SJSA1 (cell line): ENCODE measurements around the gene DLG3. TPM values are rescaled to one million over a fixed set of nuclear protein-coding genes. Genes with fewer than 3 reads are reported as not detected.
A peak's percentile ranks its signal among the peaks of the same experiment; 100 is the strongest.

Experiments
- DNase-seq, 2 experiments: peaks; one replicate each; pipeline ENCODE4 v3.0.0-alpha.2; 2015 to 2020; ENCODE audit warnings: low spot score in 2 of 2, low read depth in 1 of 2
- H3K27ac ChIP-seq: fragments of 250-450 bp; sonication (Bioruptor Pico); 2 replicates; pipeline ENCODE4 v1.5.1; 2020; ENCODE audit warnings: mild to moderate bottlenecking, moderate library complexity
- H3K27me3 ChIP-seq: fragments of 250-450 bp; sonication (Bioruptor Pico); replicated peaks from 2 replicates; pipeline ENCODE4 v1.5.1; 2020; ENCODE audit warnings: mild to moderate bottlenecking, moderate library complexity
- H3K36me3 ChIP-seq: fragments of 250-450 bp; sonication (Bioruptor Pico); 2 replicates; pipeline ENCODE4 v1.5.1; 2020; ENCODE audit warnings: mild to moderate bottlenecking
- H3K4me1 ChIP-seq: fragments of 250-450 bp; sonication (Bioruptor Pico); replicated peaks from 2 replicates; pipeline ENCODE4 v1.6.1; 2021; ENCODE audit warnings: mild to moderate bottlenecking
- H3K4me3 ChIP-seq: fragments of 250-450 bp; sonication (Bioruptor Pico); 2 replicates; pipeline ENCODE4 v1.5.1; 2020; ENCODE audit warnings: mild to moderate bottlenecking
- H3K9me3 ChIP-seq: fragments of 250-450 bp; sonication (Bioruptor Pico); replicated peaks from 2 replicates; pipeline ENCODE4 v1.5.1; 2020; ENCODE audit warnings: mild to moderate bottlenecking
- total RNA-seq: library from RNA; depleted of rRNA; stranded (reverse); fragments of >200 nt; shearing (Covaris generic); gene quantifications from 2 replicates; pipeline ENCODE4 v1.2.3, GENCODE V29; 2014

The DLG3 gene
- total RNA-seq, 1 experiment from 2014 or later: 19.4 TPM

- DNase-seq: no peak
- no peaks in the 10 kb centered on the region for H3K9me3 ChIP-seq
- H3K4me3 ChIP-seq: no peak overlapping the region
- peaks cover 8% of the 10 kb centered on the region; the same call in 1 of the 2 replicates for H3K36me3 ChIP-seq
- H3K4me1 ChIP-seq: peaks cover 54% of the 10 kb centered on the region
- no peaks in the 10 kb centered on the region for H3K27me3 ChIP-seq
- peak overlapping the region; percentile 92 for H3K27ac ChIP-seq
Observed at GRCh38 chrX:70476166-70476933, 31.7 kb downstream of the DLG3 start.

GRCh38 chrX:70476934-70477733 lies 32.5 kb downstream of the DLG3 start:
- peak overlapping the region; percentile 4; the same call in 1 of the 2 replicates for H3K4me3 ChIP-seq
- H3K27ac ChIP-seq: peak overlapping the region; percentile 92
- peak; percentile 75 to 76 for DNase-seq
- peaks cover 10% of the 10 kb centered on the region; the same call in 1 of the 2 replicates for H3K36me3 ChIP-seq
- H3K9me3 ChIP-seq: no peaks in the 10 kb centered on the region
- peaks cover 54% of the 10 kb centered on the region for H3K4me1 ChIP-seq
- H3K27me3 ChIP-seq: no peaks in the 10 kb centered on the region

- Histone ChIP-seq H3K4me1 (peaks cover 54% of the 10 kb centered on the region), H3K27me3 (no peaks in the 10 kb centered on the region), H3K9me3 (no peaks in the 10 kb centered on the region), H3K36me3 (peaks cover 11% of the 10 kb centered on the region; the same call in 1 of the 2 replicates), H3K4me3 (peak overlapping the region; percentile 4; the same call in 1 of the 2 replicates), H3K27ac (peak overlapping the region; percentile 92)
- DNase-seq: no peak
Observed at GRCh38 chrX:70477734-70478075, 33.1 kb downstream of the DLG3 start.

- Histone ChIP-seq H3K27me3 (no peaks in the 10 kb centered on the region), H3K27ac (peak overlapping the region; percentile 92)
- no peak for DNase-seq
Observed at GRCh38 chrX:70478526-70479245, 34.1 kb downstream of the DLG3 start.

GRCh38 chrX:70479247-70479921 lies 34.7 kb downstream of the DLG3 start:
- Histone ChIP-seq H3K36me3 (peaks cover 11% of the 10 kb centered on the region; the same call in 1 of the 2 replicates), H3K4me1 (peaks cover 54% of the 10 kb centered on the region), H3K4me3 (no peak overlapping the region), H3K27ac (peak overlapping the region; percentile 92), H3K9me3 (no peaks in the 10 kb centered on the region), H3K27me3 (no peaks in the 10 kb centered on the region)
- DNase-seq: peak; percentile 40 to 77

More at GRCh38 chrX:70478526-70479245, 34.1 kb downstream of the DLG3 start:
- Histone ChIP-seq H3K4me1 (peaks cover 54% of the 10 kb centered on the region), H3K36me3 (peaks cover 11% of the 10 kb centered on the region; the same call in 1 of the 2 replicates), H3K9me3 (no peaks in the 10 kb centered on the region), H3K4me3 (no peak overlapping the region)

GRCh38 chrX:70479922-70480659 lies 35.5 kb downstream of the DLG3 start:
- Histone ChIP-seq H3K4me1 (peaks cover 54% of the 10 kb centered on the region), H3K4me3 (no peak overlapping the region), H3K9me3 (no peaks in the 10 kb centered on the region), H3K36me3 (peaks cover 11% of the 10 kb centered on the region; the same call in 1 of the 2 replicates), H3K27ac (peak overlapping the region; percentile 92), H3K27me3 (no peaks in the 10 kb centered on the region)
- DNase-seq: no peak

GRCh38 chrX:70480660-70481018 lies 36.0 kb downstream of the DLG3 start:
- Histone ChIP-seq H3K4me1 (peaks cover 49% of the 10 kb centered on the region), H3K36me3 (peaks cover 11% of the 10 kb centered on the region; the same call in 1 of the 2 replicates), H3K4me3 (no peak overlapping the region), H3K27ac (no peak overlapping the region), H3K9me3 (no peaks in the 10 kb centered on the region), H3K27me3 (no peaks in the 10 kb centered on the region)
- no peak for DNase-seq

GRCh38 chrX:70481471-70482270 lies 37.0 kb downstream of the DLG3 start:
- Histone ChIP-seq H3K4me3 (no peak overlapping the region), H3K36me3 (peaks cover 11% of the 10 kb centered on the region; the same call in 1 of the 2 replicates), H3K9me3 (no peaks in the 10 kb centered on the region), H3K27ac (no peak overlapping the region), H3K4me1 (peaks cover 39% of the 10 kb centered on the region), H3K27me3 (no peaks in the 10 kb centered on the region)
- no peak for DNase-seq

- DNase-seq: no peak
- H3K27me3 ChIP-seq: no peaks in the 10 kb centered on the region
- H3K36me3 ChIP-seq: peaks cover 11% of the 10 kb centered on the region; the same call in 1 of the 2 replicates
- H3K4me1 ChIP-seq: peaks cover 32% of the 10 kb centered on the region
- H3K9me3 ChIP-seq: no peaks in the 10 kb centered on the region
- H3K27ac ChIP-seq: no peak overlapping the region
- H3K4me3 ChIP-seq: no peak overlapping the region
Observed at GRCh38 chrX:70482300-70482699, 37.7 kb downstream of the DLG3 start.

- Histone ChIP-seq H3K4me1 (peaks cover under 1% of the 10 kb centered on the region), H3K9me3 (no peaks in the 10 kb centered on the region), H3K4me3 (no peak overlapping the region), H3K27ac (no peak overlapping the region), H3K27me3 (no peaks in the 10 kb centered on the region), H3K36me3 (peaks cover 6% of the 10 kb centered on the region; the same call in 1 of the 2 replicates)
- no peak for DNase-seq
Observed at GRCh38 chrX:70485466-70485865, 40.8 kb downstream of the DLG3 start.

GRCh38 chrX:70488856-70489255 lies 44.2 kb downstream of the DLG3 start:
- Histone ChIP-seq H3K27me3 (no peaks in the 10 kb centered on the region), H3K36me3 (no peaks in the 10 kb centered on the region; the same call in 1 of the 2 replicates), H3K4me3 (no peak overlapping the region), H3K4me1 (no peaks in the 10 kb centered on the region), H3K27ac (no peak overlapping the region), H3K9me3 (no peaks in the 10 kb centered on the region)
- no peak for DNase-seq

GRCh38 chrX:70494441-70494840 lies 49.8 kb downstream of the DLG3 start:
- Histone ChIP-seq H3K27me3 (no peaks in the 10 kb centered on the region), H3K27ac (no peak overlapping the region), H3K9me3 (no peaks in the 10 kb centered on the region), H3K36me3 (no peaks in the 10 kb centered on the region; the same call in 1 of the 2 replicates), H3K4me3 (no peak overlapping the region), H3K4me1 (no peaks in the 10 kb centered on the region)
- no peak for DNase-seq
